GM21526 (cell line): ENCODE measurements around the gene PPP1R13L.

Experiments
- ATAC-seq: cut with Tn5 transposase; IDR thresholded peaks from one replicate; pipeline ENCODE4 v1.9.1; 2021; ENCODE audit warnings: moderate library complexity; ENCODE audit not compliant: unreplicated experiment, low FRiP score

The PPP1R13L gene

GRCh38 chr19:45370410-45371204 lies 34.3 kb downstream of the PPP1R13L start, which contains the start of gene ERCC2:
Gene ERCC2 (minus strand): TSS chr19:45370573. CDS start chr19:45370540, 33 bp downstream.
- peak; percentile 86 for ATAC-seq

DNA sequence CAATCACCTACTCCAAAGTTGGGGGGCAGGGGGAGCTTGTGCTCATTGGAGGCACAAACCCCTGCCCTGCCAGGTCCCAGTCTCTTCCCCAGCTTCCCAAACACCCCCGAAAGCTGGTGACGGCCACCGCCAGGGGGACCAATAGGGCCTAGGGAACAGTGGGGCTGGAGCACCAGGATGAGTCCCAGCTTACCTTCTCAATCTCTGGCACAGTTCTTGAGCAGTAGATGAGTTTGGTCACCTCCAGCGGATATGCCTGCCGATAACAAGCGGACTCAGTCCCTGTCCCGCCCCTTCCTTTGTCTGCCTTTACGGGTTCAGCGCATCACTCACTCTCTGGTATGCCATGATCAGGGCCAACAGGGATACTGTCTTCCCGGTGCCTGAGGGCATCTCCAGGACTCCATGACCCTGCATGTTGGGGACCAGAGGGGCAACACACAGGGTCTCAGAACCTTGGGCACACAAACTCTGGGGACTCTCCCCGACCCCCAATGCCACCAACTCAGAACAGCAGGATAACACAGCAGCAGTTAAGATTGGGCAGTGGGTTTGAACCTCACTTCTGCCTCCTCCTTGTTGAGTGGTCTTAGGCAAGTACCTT lies 36.0 kb downstream of the PPP1R13L start:
- no peak for ATAC-seq

- no peak for ATAC-seq
Measured at GRCh38 chr19:45368127-45368526, 36.7 kb downstream of the PPP1R13L start.

GRCh38 chr19:45364696-45365095 lies 40.2 kb downstream of the PPP1R13L start:
- ATAC-seq, result no peak

DNA sequence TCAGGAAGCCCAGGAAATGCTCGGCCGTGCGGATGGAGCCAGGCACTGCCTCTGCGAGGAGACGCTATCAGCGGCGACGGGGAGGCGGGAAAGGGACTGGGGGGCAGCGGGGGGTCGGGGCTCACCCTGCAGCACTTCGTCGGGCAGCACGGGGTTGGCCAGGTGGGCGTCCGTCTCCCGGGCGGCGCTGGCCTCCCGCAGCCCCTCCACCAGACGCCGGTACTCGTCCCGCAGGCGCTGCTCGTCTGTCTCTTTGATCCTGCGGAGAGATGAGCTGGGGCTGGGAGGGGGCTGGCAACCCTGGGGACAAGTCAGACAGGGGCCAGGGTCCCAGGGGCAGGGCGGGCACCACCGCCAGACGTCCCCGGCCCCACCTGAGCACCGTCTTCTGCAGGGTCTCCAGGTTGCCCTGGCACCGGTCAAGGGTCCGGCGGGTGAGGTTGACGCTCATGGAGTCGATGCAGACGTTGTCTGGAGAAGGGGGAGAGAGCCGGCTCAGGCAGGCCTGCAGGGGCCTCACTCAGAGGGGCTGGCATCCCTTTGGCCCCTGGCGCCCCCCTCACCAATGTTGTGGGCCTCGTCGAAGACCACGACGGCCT lies 40.9 kb downstream of the PPP1R13L start:
- no peak for ATAC-seq

DNA sequence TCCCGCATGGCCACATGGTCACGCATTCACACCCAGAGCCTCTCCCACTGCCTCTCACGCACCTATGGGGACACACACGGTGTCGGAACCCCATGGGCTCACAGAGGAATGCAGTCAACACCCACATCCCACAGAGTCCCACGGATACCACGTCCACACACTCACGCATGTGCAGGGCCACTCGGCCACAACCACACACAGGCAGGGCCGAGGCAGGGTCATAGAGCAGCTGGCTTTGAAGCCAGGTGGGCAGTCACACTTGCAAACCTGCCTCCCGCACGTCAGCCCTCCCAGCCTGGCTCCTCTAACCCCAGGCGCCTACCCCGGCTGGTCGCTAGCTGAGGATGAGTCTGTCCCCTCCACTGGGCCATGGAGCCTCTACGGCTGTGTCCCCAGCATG lies 42.6 kb downstream of the PPP1R13L start:
- ATAC-seq, result no peak

- ATAC-seq, result no peak
Measured at GRCh38 chr19:45361608-45362007, 43.3 kb downstream of the PPP1R13L start.

- no peak for ATAC-seq
Measured at GRCh38 chr19:45358213-45358792, 46.6 kb downstream of the PPP1R13L start.

DNA sequence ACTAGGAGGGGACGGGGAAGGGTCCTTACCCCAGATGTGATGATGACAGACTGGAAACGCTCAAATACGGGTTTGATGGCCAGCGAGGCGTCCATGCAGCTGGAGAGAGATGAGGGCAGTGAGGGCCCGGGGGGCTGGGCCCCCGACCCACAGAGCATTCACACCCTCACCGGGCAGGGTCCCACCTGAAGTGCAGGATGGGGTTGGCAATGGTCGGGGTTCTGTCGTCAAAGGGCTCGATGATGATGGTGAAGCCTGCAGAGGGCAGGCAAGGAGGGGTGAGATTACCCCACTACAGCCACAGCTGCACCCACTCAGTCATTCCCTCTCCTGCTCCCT lies 47.5 kb downstream of the PPP1R13L start:
- ATAC-seq, result no peak

GRCh38 chr19:45356760-45357444 lies 48.0 kb downstream of the PPP1R13L start:
- no peak for ATAC-seq

DNA sequence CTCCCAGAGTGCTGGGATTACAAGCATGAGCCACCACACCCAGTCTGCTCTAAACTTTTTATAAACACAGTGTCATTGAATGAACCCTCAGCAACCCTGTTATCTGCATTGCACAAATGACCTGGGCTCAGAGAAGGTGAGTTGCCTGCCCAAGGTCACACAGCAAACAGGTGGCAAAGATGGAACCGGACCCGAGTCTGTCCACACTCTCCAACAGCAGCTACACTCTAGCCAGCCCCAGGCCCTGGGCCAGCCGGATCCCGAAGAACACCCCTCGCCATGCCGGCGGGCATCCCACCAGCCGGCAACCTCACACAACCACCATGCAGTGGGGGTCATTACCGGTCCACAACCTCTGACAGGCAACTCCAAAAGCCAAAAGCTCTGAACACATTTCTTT lies 49.0 kb downstream of the PPP1R13L start:
- ATAC-seq, result no peak

DNA sequence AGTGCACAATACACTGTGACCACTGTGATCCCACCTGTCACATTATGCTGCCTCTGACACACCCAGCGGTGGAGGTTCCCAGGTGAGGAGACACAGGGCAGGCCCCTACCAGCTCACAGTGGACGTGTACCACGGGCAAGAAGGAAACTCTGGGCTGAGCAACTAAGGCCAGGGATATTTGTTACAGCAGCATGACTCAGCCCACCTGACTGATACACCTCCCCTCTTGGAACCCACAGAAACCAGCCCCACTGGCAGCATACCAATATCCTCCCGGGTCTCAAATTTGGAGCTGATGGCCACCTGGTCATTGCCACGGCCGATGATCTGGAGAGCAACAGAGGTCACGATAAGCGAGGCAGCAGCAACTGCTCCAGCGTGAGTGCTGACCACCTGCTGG lies 49.5 kb downstream of the PPP1R13L start:
- no peak for ATAC-seq

DNA sequence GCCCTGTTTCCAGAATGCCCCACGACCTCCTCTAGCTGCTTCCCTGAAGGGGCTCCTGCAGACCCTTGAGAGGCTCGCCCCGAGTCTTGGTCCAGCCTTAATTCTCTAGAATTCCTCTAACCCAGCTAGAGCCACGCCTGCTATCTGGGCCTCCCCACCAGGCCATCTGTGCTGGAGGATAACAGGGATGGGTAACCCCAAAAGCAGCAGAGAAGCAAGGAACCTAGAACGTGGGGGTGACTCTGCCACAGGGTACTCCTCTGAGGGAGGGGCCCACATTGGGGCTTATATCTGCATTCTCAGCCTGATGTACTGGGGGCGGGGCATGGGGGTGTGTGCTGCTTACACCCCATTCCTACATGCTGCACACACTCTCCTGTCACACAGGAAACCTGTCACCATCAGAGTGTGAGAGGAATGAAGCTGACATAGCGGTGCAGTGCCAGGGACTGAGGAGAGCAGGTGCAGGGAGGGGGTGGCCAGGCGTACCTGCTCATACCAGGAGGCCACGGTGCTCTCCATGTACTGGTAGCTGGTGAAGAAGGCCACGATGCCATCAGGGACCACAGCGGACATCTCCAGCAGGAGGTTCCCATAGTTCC lies 50.5 kb downstream of the PPP1R13L start:
- ATAC-seq, result no peak

- ATAC-seq, result no peak
Measured at GRCh38 chr19:45352914-45353796, 51.7 kb downstream of the PPP1R13L start.

GRCh38 chr19:45352471-45352870 lies 52.4 kb downstream of the PPP1R13L start:
- no peak for ATAC-seq

DNA sequence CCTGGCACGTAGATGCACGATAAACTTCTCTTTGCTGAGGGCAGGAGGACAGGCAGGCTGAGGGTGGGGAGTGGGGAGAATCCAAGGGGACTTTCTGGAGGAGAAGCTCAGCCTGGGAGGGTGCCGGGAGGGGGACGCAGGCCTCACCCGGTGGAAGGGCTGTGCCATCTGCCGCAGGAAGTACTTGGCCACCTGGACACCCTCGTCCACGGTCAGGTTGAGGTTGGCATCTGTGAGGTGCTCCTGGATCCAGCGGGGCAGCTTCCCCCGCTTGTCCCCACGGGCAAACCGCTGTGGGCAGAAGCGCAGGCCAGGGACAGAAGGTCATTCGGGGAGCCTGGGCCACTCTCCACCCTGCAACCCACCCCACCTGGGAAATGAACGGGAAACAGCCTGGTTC lies 52.8 kb downstream of the PPP1R13L start:
- no peak for ATAC-seq

- no peak for ATAC-seq
Measured at GRCh38 chr19:45351401-45351952, 53.4 kb downstream of the PPP1R13L start.

GRCh38 chr19:45350477-45351058 lies 54.3 kb downstream of the PPP1R13L start:
- no peak for ATAC-seq

- no peak for ATAC-seq
Measured at GRCh38 chr19:45349430-45349941, 55.4 kb downstream of the PPP1R13L start.
